Measurements from ENCODE around the gene NFIL3.

Gene NFIL3

DNA sequence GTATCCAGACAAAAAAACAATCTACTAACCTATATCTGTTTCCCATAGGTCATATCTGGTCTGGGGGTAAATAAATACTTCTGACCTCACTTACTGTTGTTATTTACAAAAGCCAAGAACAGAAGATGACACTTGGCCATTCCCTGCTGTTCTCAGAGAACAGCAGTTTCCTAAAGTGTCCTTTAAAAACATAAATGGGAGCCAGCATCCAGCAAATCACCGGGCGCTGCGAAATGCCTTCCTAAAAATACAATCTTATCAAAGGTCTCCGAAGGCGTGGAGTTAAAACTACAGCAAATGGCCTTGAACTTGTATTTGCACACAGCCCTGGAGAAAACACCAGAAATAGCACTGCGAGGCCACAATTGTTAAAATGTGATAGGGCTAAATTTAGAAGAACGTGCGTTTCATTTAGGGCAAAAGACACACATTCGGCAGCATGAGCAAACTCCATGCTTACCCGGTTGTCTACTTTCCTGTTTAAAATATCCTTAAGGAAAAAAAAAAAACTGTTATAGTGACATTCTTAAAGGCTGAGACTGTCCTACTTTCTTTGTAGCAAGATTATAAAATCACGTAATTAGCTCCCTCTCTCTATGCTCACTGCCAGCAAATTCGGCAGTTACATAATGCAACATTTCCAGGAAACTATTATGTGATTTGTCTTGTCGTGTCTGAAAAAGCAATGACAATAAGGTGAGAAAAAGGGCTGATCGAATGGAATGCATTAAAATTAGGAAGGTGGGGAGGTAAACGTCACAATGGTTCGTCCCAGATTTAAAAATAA is 1.5 kb downstream of the NFIL3 start:
- TF ChIP-seq, protein P1, sequence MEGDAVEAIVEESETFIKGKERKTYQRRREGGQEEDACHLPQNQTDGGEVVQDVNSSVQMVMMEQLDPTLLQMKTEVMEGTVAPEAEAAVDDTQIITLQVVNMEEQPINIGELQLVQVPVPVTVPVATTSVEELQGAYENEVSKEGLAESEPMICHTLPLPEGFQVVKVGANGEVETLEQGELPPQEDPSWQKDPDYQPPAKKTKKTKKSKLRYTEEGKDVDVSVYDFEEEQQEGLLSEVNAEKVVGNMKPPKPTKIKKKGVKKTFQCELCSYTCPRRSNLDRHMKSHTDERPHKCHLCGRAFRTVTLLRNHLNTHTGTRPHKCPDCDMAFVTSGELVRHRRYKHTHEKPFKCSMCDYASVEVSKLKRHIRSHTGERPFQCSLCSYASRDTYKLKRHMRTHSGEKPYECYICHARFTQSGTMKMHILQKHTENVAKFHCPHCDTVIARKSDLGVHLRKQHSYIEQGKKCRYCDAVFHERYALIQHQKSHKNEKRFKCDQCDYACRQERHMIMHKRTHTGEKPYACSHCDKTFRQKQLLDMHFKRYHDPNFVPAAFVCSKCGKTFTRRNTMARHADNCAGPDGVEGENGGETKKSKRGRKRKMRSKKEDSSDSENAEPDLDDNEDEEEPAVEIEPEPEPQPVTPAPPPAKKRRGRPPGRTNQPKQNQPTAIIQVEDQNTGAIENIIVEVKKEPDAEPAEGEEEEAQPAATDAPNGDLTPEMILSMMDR (IDR thresholded peaks at IDR 0.05): no peak
- DNase-seq (ENCODE audit: low spot score): peak; percentile 74
- peak overlapping the region; percentile 93 for H3K4me3 ChIP-seq
- H3K27ac ChIP-seq: peak overlapping the region; percentile 92 to 95

DNA sequence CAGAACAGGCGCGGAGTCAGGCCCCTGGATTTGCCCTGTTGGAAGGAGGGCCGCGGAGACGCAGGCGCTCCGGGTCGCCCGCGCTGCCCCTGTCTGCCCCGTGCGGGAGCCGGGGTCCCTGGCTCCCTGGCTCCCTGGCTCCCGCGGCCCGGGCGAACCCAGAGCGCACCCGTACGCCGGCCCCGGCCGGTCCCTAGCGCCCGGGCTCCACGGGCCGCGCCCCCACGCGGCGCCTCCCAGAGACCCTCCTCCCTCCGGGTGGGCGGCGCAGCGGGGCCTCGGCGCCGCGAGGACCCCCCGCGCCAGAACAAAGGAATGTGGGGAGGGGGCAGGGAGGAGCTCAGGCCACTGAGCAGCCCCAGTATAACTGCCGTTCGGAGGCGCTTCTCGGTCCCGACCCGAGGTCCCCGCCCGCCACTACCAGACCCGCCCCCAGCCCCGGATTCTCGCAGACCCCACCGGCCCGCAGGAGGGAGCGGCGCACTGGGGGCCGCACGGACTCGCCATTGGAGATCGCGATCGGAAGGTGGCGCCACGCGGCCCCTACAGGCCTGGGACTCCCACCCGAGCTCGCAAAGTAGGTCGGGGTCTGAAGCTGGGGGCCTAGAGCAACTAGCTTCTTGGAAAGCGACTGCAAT is 2.4 kb downstream of the NFIL3 start:
- H3K4me3 ChIP-seq: peak overlapping the region; percentile 93
- DNase-seq (ENCODE audit: low spot score): no peak
- TF ChIP-seq, protein P1 (IDR thresholded peaks at IDR 0.05): no peak
- H3K27ac ChIP-seq: peak overlapping the region; percentile 92 to 95

DNA sequence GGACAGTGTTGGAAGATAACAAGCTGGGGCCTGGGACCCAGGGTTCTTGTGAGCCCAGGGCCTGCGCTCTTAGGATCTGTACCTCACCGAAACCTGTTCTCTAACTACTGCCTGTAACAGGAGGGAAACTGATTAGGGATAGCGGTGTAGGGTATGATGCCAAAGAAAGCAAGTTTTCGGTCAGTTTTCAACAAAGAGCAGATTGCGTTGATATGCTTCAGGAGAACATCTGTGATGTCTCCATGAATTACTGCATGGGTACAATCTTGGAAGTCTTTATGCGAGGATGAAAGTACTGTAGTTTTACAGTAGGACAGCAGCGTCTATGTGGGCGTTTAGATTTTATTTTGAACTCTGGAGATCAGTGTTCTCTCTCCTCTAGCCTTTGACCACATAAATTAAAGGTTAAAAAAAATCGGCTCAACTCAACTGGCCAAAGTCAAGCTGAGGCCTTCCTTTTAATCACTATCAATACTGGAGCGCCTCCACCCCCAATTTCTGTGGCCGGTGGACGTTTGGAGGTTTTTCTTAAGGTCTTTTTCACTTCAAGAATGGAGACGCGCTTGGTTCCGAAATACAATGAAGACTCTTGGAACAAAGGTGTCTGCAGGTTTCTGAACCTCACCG is 3.0 kb downstream of the NFIL3 start:
- TF ChIP-seq, protein P1 (IDR thresholded peaks at IDR 0.05): no peak
- DNase-seq (ENCODE audit: low spot score): no peak
- Histone ChIP-seq H3K4me3 (peak overlapping the region; percentile 93), H3K27ac (peak overlapping the region; percentile 92 to 95)

DNA sequence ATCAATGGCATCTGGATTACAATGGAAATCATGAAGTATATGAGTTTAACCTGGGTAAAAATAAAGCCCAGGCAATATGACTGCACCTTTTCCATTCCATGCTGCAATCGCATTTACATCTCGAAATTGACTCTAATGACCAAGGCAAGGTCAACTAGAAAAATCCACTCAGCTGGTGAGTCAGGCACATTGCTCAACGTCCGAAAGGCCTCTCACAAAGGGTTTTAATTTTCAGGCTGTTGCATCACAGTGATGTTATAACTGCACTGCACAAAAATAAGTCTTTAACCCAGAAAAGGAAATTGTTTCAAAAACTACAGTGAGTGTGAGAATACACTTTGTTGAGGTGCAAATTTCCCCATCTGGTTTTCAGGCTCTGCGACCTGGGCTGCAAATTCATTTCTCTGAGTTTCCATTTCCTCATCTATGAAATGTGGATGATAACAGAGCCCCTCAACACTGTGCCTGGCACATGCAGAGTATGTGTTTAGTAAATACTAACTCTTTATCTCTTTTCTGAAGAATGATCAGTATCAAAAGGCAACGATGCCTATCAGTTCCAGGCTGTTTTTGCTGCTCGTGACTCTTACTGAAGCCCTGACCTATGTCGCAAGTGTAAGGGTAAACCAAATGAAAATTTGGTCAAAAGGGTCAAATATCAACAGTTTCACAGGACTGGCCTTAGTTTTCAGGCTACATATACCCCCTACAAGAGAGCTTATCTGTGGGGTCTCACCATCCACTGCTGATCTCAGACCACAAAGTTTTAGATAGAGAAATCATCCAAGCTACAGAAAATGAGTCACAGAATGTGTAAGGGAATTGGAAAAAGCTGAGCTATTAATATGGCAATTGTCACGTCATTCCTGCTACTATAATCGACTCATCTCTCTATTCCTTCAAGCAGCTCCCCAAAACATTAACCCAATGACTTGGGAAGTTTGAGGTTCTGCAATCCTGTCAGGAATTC is 4.1 kb downstream of the NFIL3 start:
- peak overlapping the region; percentile 43 to 67 for H3K27ac ChIP-seq
- no peak for DNase-seq (ENCODE audit: low spot score)
- TF ChIP-seq, protein P1 (IDR thresholded peaks at IDR 0.05): no peak
- H3K4me3 ChIP-seq: peak overlapping the region; percentile 30

DNA sequence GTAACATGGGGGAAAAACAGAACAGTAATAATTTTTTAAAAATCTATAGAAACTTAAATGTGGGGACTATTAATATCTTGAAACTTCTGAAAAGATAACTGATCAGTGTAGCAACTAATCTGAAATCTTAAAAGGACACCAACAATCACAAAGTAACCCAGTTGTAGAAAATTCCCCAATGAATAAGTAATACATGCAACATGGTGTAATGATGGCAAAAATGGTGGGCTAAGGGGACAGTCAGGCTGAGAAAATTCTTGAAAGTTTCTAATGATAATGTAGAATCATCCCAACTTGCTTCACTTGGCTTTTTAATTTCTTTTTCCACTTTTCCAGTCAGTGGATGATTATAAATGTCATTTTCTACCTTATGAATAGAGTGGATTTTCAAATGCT is 5.4 kb downstream of the NFIL3 start:
- no peak for DNase-seq (ENCODE audit: low spot score)
- no peak overlapping the region for H3K27ac ChIP-seq
- TF ChIP-seq, protein P1 (IDR thresholded peaks at IDR 0.05): no peak
- no peak overlapping the region for H3K4me3 ChIP-seq

DNA sequence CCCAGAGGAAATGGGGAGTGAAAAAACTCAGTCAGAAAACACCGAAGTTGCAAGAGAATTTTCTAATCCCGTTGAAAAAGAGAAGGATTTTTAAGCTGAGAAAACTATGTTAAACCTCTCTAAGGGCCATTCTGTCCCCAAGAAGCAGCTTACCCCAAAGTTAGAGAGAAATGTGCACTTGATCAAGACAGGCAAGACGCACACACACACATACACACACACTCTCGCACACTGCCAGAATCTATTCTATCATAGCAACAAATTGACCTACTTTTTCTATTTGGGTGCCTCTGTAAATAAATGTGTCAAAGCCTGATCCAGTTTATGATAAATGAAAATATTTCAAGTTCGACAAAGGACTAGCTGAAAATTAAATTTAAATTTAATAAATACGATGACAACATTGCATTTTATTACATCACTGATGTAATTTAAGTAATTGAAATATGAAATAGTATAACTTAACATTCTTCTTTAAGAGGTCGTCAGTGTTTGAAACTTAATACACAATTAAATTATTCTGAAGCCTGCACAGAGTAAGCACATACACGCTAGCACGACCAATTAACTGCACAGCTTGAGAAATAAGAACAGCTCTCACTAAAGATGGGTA is 5.9 kb downstream of the NFIL3 start:
- TF ChIP-seq, protein P1 (IDR thresholded peaks at IDR 0.05): no peak
- Histone ChIP-seq H3K4me3 (no peak overlapping the region), H3K27ac (no peak overlapping the region)
- no peak for DNase-seq (ENCODE audit: low spot score)
